Memory B cell (primary cell): ENCODE measurements around the gene DOCK4.

Source experiments
- ATAC-seq: fragments of 150-1000 bp; cut with Tn5 transposase; 2 replicates; pipeline ENCODE4 v1.10.0; 2021; ENCODE audit warnings: low read depth, mild to moderate bottlenecking, moderate library complexity
- DNase-seq, 2 donors: peaks; one replicate each; pipeline ENCODE4 v3.0.0; 2022; ENCODE audit warnings: low spot score in 2 of 2
- H3K27ac Mint-ChIP-seq: one replicate; pipeline ENCODE4 v1.8.0; 2022; ENCODE audit warnings: mild to moderate bottlenecking, moderate library complexity, mixed read lengths
- H3K27me3 Mint-ChIP-seq: one replicate; pipeline ENCODE4 v1.8.0; 2022; ENCODE audit warnings: mixed read lengths
- H3K36me3 Mint-ChIP-seq: one replicate; pipeline ENCODE4 v1.8.0; 2022; ENCODE audit warnings: mild to moderate bottlenecking, mixed read lengths
- H3K4me1 Mint-ChIP-seq: one replicate; pipeline ENCODE4 v1.8.0; 2022; ENCODE audit warnings: mixed read lengths
- H3K4me3 Mint-ChIP-seq: one replicate; pipeline ENCODE4 v1.8.0; 2022; ENCODE audit warnings: mild to moderate bottlenecking, moderate library complexity, mixed read lengths
- H3K9me3 Mint-ChIP-seq: one replicate; pipeline ENCODE4 v1.8.0; 2022; ENCODE audit warnings: mixed read lengths

DOCK4 gene

GRCh38 chr7:111872450-111873325 is 333.5 kb downstream of the DOCK4 start:
- Mint-ChIP-seq H3K27ac (no peak overlapping the region), H3K4me1 (no peaks in the 10 kb centered on the region), H3K4me3 (no peak overlapping the region), H3K9me3 (no peaks in the 10 kb centered on the region), H3K27me3 (peaks cover under 1% of the 10 kb centered on the region), H3K36me3 (no peaks in the 10 kb centered on the region)
- ATAC-seq (no peak), DNase-seq (no peak)

- Mint-ChIP-seq H3K4me1 (no peaks in the 10 kb centered on the region), H3K27me3 (no peaks in the 10 kb centered on the region), H3K9me3 (no peaks in the 10 kb centered on the region), H3K36me3 (no peaks in the 10 kb centered on the region), H3K4me3 (no peak overlapping the region), H3K27ac (no peak overlapping the region)
- ATAC-seq (no peak), DNase-seq (no peak)
Observed at GRCh38 chr7:111871283-111871682, 334.9 kb downstream of the DOCK4 start.

GRCh38 chr7:111869280-111869679 is 336.9 kb downstream of the DOCK4 start:
- Mint-ChIP-seq H3K4me3 (no peak overlapping the region), H3K9me3 (no peaks in the 10 kb centered on the region), H3K27ac (no peak overlapping the region), H3K4me1 (no peaks in the 10 kb centered on the region), H3K36me3 (no peaks in the 10 kb centered on the region), H3K27me3 (no peaks in the 10 kb centered on the region)
- DNase-seq (no peak), ATAC-seq (no peak)

- no peaks in the 10 kb centered on the region for H3K27me3 Mint-ChIP-seq
- DNase-seq (no peak), ATAC-seq (no peak)
- H3K36me3 Mint-ChIP-seq = no peaks in the 10 kb centered on the region
- H3K4me1 Mint-ChIP-seq = no peaks in the 10 kb centered on the region
- H3K4me3 Mint-ChIP-seq = no peak overlapping the region
- H3K9me3 Mint-ChIP-seq = no peaks in the 10 kb centered on the region
- no peak overlapping the region for H3K27ac Mint-ChIP-seq
Observed at GRCh38 chr7:111867348-111867931, 338.8 kb downstream of the DOCK4 start.

GRCh38 chr7:111866787-111867186 is 339.4 kb downstream of the DOCK4 start:
- no peaks in the 10 kb centered on the region for H3K9me3 Mint-ChIP-seq
- H3K36me3 Mint-ChIP-seq = no peaks in the 10 kb centered on the region
- no peak for ATAC-seq
- no peaks in the 10 kb centered on the region for H3K4me1 Mint-ChIP-seq
- no peak overlapping the region for H3K4me3 Mint-ChIP-seq
- no peaks in the 10 kb centered on the region for H3K27me3 Mint-ChIP-seq
- no peak for DNase-seq
- no peak overlapping the region for H3K27ac Mint-ChIP-seq

GRCh38 chr7:111865430-111865829 is 340.8 kb downstream of the DOCK4 start:
- H3K9me3 Mint-ChIP-seq = no peaks in the 10 kb centered on the region
- H3K4me1 Mint-ChIP-seq = no peaks in the 10 kb centered on the region
- ATAC-seq = no peak
- no peak overlapping the region for H3K27ac Mint-ChIP-seq
- H3K27me3 Mint-ChIP-seq = peaks cover 3% of the 10 kb centered on the region
- H3K36me3 Mint-ChIP-seq = no peaks in the 10 kb centered on the region
- DNase-seq = no peak
- H3K4me3 Mint-ChIP-seq = no peak overlapping the region

GRCh38 chr7:111864291-111864976 is 341.8 kb downstream of the DOCK4 start:
- Mint-ChIP-seq H3K27ac (no peak overlapping the region), H3K4me1 (no peaks in the 10 kb centered on the region), H3K9me3 (no peaks in the 10 kb centered on the region), H3K36me3 (no peaks in the 10 kb centered on the region), H3K4me3 (no peak overlapping the region), H3K27me3 (peaks cover 6% of the 10 kb centered on the region)
- no peak for ATAC-seq
- no peak for DNase-seq

GRCh38 chr7:111863269-111863668 is 342.9 kb downstream of the DOCK4 start:
- Mint-ChIP-seq H3K4me3 (no peak overlapping the region), H3K4me1 (no peaks in the 10 kb centered on the region)
- no peak for ATAC-seq

GRCh38 chr7:111860248-111860647 is 346.0 kb downstream of the DOCK4 start:
- no peak overlapping the region for H3K27ac Mint-ChIP-seq
- ATAC-seq = no peak
- DNase-seq = no peak
- peaks cover 6% of the 10 kb centered on the region for H3K27me3 Mint-ChIP-seq
- H3K9me3 Mint-ChIP-seq = no peaks in the 10 kb centered on the region
- H3K4me3 Mint-ChIP-seq = no peak overlapping the region
- H3K4me1 Mint-ChIP-seq = no peaks in the 10 kb centered on the region
- H3K36me3 Mint-ChIP-seq = no peaks in the 10 kb centered on the region

More at GRCh38 chr7:111863269-111863668, 342.9 kb downstream of the DOCK4 start:
- Mint-ChIP-seq H3K36me3 (no peaks in the 10 kb centered on the region), H3K9me3 (no peaks in the 10 kb centered on the region), H3K27ac (no peak overlapping the region), H3K27me3 (peaks cover 6% of the 10 kb centered on the region)
- no peak for DNase-seq

- H3K9me3 Mint-ChIP-seq = no peaks in the 10 kb centered on the region
- no peak overlapping the region for H3K27ac Mint-ChIP-seq
- no peaks in the 10 kb centered on the region for H3K4me1 Mint-ChIP-seq
- no peak for ATAC-seq
- no peak for DNase-seq
- H3K36me3 Mint-ChIP-seq = no peaks in the 10 kb centered on the region
- H3K27me3 Mint-ChIP-seq = peaks cover 13% of the 10 kb centered on the region
- H3K4me3 Mint-ChIP-seq = no peak overlapping the region
Observed at GRCh38 chr7:111858331-111858730, 347.9 kb downstream of the DOCK4 start.

- no peaks in the 10 kb centered on the region for H3K36me3 Mint-ChIP-seq
- H3K9me3 Mint-ChIP-seq = no peaks in the 10 kb centered on the region
- H3K27ac Mint-ChIP-seq = no peak overlapping the region
- H3K4me3 Mint-ChIP-seq = no peak overlapping the region
- DNase-seq (no peak), ATAC-seq (no peak)
- no peaks in the 10 kb centered on the region for H3K4me1 Mint-ChIP-seq
- peaks cover 13% of the 10 kb centered on the region for H3K27me3 Mint-ChIP-seq
Observed at GRCh38 chr7:111855842-111856227, 350.4 kb downstream of the DOCK4 start.

GRCh38 chr7:111855161-111855841 is 350.9 kb downstream of the DOCK4 start:
- ATAC-seq = no peak
- Mint-ChIP-seq H3K27me3 (peaks cover 12% of the 10 kb centered on the region), H3K36me3 (no peaks in the 10 kb centered on the region), H3K9me3 (peaks cover 5% of the 10 kb centered on the region), H3K4me3 (no peak overlapping the region), H3K27ac (no peak overlapping the region), H3K4me1 (no peaks in the 10 kb centered on the region)
- no peak for DNase-seq

GRCh38 chr7:111853201-111853990 is 352.8 kb downstream of the DOCK4 start:
- Mint-ChIP-seq H3K27me3 (peaks cover 9% of the 10 kb centered on the region), H3K4me3 (no peak overlapping the region), H3K36me3 (no peaks in the 10 kb centered on the region), H3K27ac (no peak overlapping the region), H3K9me3 (peaks cover 7% of the 10 kb centered on the region), H3K4me1 (no peaks in the 10 kb centered on the region)
- no peak for DNase-seq
- no peak for ATAC-seq
